ENCODE data around the gene CDRT4. TPM values are rescaled to one million over a fixed set of nuclear protein-coding genes. Genes with fewer than 3 reads are reported as not detected.
A peak's percentile ranks its signal among the peaks of the same experiment; 100 is the strongest.

The CDRT4 gene
- total RNA-seq, 2 experiments from 2014 or later = 3.6 to 3.7 TPM

GRCh38 chr17:15502369-15503112 is 35.1 kb upstream of the CDRT4 start:
- Mint-ChIP-seq H3K9me3 (no peaks in the 10 kb centered on the region), H3K27me3 (no peaks in the 10 kb centered on the region), H3K4me3 (no peak overlapping the region), H3K36me3 (ENCODE audit: low read depth) (peaks cover 16% of the 10 kb centered on the region), H3K27ac (peak overlapping the region; percentile 28), H3K4me1 (ENCODE audit: low read depth) (peaks cover 6% of the 10 kb centered on the region)
- intact Hi-C loops (cut with micrococcal nuclease) = loop anchor here (5.0 kb wide), 1 partner anchor 245 kb away; no protein-coding TSS in a partner anchor
- CTCF ChIA-PET = interaction anchor here (0.5 to 4.8 kb wide), 33 partner anchors 8 to 273 kb away, joined by 3 to 76 read pairs (median 4); partner anchors contain the start of gene PMP22
- peak; percentile 87 for DNase-seq
- POLR2A ChIA-PET = interaction anchor here (1.5 kb wide), 1 partner anchor 244 kb away, joined by 4 read pairs; no protein-coding TSS in a partner anchor
- peak; percentile 97 for ATAC-seq
- TF ChIP-seq, protein P1, sequence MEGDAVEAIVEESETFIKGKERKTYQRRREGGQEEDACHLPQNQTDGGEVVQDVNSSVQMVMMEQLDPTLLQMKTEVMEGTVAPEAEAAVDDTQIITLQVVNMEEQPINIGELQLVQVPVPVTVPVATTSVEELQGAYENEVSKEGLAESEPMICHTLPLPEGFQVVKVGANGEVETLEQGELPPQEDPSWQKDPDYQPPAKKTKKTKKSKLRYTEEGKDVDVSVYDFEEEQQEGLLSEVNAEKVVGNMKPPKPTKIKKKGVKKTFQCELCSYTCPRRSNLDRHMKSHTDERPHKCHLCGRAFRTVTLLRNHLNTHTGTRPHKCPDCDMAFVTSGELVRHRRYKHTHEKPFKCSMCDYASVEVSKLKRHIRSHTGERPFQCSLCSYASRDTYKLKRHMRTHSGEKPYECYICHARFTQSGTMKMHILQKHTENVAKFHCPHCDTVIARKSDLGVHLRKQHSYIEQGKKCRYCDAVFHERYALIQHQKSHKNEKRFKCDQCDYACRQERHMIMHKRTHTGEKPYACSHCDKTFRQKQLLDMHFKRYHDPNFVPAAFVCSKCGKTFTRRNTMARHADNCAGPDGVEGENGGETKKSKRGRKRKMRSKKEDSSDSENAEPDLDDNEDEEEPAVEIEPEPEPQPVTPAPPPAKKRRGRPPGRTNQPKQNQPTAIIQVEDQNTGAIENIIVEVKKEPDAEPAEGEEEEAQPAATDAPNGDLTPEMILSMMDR (IDR thresholded peaks at IDR 0.05) = peak; percentile 75

- ATAC-seq = no peak
- CTCF ChIA-PET = interaction anchor here (1.0 to 4.8 kb wide), 3 partner anchors 25 to 244 kb away, joined by 4 to 76 read pairs (median 34); partner anchors contain the start of gene PMP22
- no peak for DNase-seq
- intact Hi-C loops (cut with micrococcal nuclease) = loop anchor here (5.0 kb wide), 1 partner anchor 244 kb away; no protein-coding TSS in a partner anchor
- Mint-ChIP-seq H3K9me3 (no peaks in the 10 kb centered on the region), H3K4me3 (no peak overlapping the region), H3K4me1 (ENCODE audit: low read depth) (peaks cover 6% of the 10 kb centered on the region), H3K27me3 (no peaks in the 10 kb centered on the region), H3K27ac (no peak overlapping the region), H3K36me3 (ENCODE audit: low read depth) (peaks cover 13% of the 10 kb centered on the region)
- TF ChIP-seq, protein P1 (IDR thresholded peaks at IDR 0.05) = no peak
- POLR2A ChIA-PET = no interaction called here
Measured at GRCh38 chr17:15501793-15502192, 34.4 kb upstream of the CDRT4 start.

DNA sequence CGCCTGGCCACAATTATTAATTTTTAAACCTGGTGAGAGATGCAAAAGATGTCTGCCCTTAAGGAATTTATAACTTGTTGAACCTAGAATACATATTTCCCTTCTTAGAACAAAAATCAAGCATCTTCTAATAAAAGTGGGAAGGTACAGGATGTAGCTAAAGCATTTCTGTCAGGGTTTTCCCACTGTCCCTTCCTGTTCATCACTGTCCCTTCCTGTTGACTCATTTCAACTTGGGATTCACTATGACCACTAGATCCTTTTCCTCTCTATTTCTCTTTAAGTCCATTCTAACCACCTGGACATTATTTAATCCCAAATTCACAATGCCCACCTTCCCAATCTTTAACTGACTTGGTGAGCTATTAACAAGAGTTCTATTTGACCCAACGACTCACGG is 33.9 kb upstream of the CDRT4 start:
- ChIA-PET CTCF (interaction anchor here (1.0 to 4.8 kb wide), 3 partner anchors 25 to 243 kb away, joined by 4 to 76 read pairs (median 34); partner anchors contain the start of gene PMP22), POLR2A (no interaction called here)
- H3K36me3 Mint-ChIP-seq (ENCODE audit: low read depth) = peaks cover 11% of the 10 kb centered on the region
- no peak overlapping the region for H3K27ac Mint-ChIP-seq
- no peaks in the 10 kb centered on the region for H3K27me3 Mint-ChIP-seq
- DNase-seq (no peak), ATAC-seq (no peak)
- intact Hi-C loops (cut with micrococcal nuclease) = loop anchor here (5.0 kb wide), 1 partner anchor 244 kb away; no protein-coding TSS in a partner anchor
- no peaks in the 10 kb centered on the region for H3K9me3 Mint-ChIP-seq
- H3K4me3 Mint-ChIP-seq = no peak overlapping the region
- H3K4me1 Mint-ChIP-seq (ENCODE audit: low read depth) = peaks cover 6% of the 10 kb centered on the region
- TF ChIP-seq, protein P1 (IDR thresholded peaks at IDR 0.05) = no peak

DNA sequence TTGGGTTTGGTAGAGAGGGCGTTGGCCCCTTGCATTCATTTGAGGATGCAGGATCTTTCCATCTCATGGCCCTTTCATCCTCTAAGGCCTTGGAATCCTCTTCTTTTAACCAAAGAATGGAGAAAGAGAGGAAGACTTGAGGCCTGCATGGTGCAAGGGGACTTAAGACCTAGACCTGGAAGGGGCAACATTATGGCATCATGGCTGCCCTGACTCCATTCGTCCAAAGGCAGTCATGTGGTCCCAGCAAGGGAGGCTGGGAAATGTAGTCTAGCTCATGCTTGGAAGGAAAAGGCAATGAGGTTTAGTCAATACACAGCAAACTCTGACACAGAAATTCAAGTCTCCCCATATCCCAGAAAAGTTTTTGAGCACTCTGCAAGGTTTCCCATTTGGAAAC is 30.7 kb upstream of the CDRT4 start:
- peak; percentile 36 for DNase-seq
- Mint-ChIP-seq H3K36me3 (ENCODE audit: low read depth) (peaks cover 11% of the 10 kb centered on the region), H3K9me3 (no peaks in the 10 kb centered on the region), H3K27me3 (no peaks in the 10 kb centered on the region), H3K4me1 (ENCODE audit: low read depth) (peaks cover 6% of the 10 kb centered on the region), H3K27ac (no peak overlapping the region), H3K4me3 (no peak overlapping the region)
- ChIA-PET POLR2A (interaction anchor here (1.0 kb wide), 1 partner anchor 165 kb away, joined by 3 read pairs; no protein-coding TSS in a partner anchor), CTCF (interaction anchor here (1.2 kb wide), 1 partner anchor 21 kb away, joined by 4 read pairs; no protein-coding TSS in a partner anchor)
- ATAC-seq = peak; percentile 67
- intact Hi-C loops (cut with micrococcal nuclease) = no loop called here
- TF ChIP-seq, protein P1 (IDR thresholded peaks at IDR 0.05) = no peak
